Activated CD8-positive, alpha-beta T cell treated with anti-CD3 and anti-CD28 coated beads for 36 hours (primary cell): ENCODE data around the gene RALBP1. TPM values are rescaled to one million over a fixed set of nuclear protein-coding genes. Genes with fewer than 3 reads are reported as not detected.
"Not testable (repeated sequence)": the region's sequence is repeated elsewhere in the genome, so short reads cannot be mapped to it uniquely, and the experiment has no call there.

Source experiments
- ATAC-seq: fragments of 200-7000 bp; cut with Tn5 transposase; one replicate; pipeline ENCODE4 v1.10.0; 2021; ENCODE audit warnings: mild to moderate bottlenecking, moderate library complexity
- CTCF ChIA-PET: fragments of 350-600 bp; sonication (Branson Sonifier 250); formaldehyde crosslinking; loops from one replicate; lab custom pipeline; 2021; ENCODE audit warnings: antibody characterized with exemption; lab: Charles Lee
- POLR2A ChIA-PET: fragments of 350-600 bp; sonication (Branson Sonifier 250); formaldehyde crosslinking; loops from one replicate; lab custom pipeline; 2021; ENCODE audit warnings: antibody characterized with exemption; lab: Charles Lee
- DNase-seq: peaks from one replicate; pipeline ENCODE4 v3.0.0-alpha.2; 2020
- H3K27ac Mint-ChIP-seq: one replicate; pipeline ENCODE4 v1.8.0; 2021; ENCODE audit warnings: mild to moderate bottlenecking, mixed read lengths
- H3K27me3 Mint-ChIP-seq: one replicate; pipeline ENCODE4 v1.8.0; 2021; ENCODE audit warnings: mixed read lengths
- H3K36me3 Mint-ChIP-seq: one replicate; pipeline ENCODE4 v1.8.0; 2021; ENCODE audit warnings: low read depth, mixed read lengths
- H3K4me1 Mint-ChIP-seq: one replicate; pipeline ENCODE4 v1.8.0; 2021; ENCODE audit warnings: low read depth, mixed read lengths
- H3K4me3 Mint-ChIP-seq: one replicate; pipeline ENCODE4 v1.8.0; 2021; ENCODE audit warnings: mild to moderate bottlenecking, moderate library complexity, mixed read lengths
- H3K9me3 Mint-ChIP-seq: one replicate; pipeline ENCODE4 v1.8.0; 2021; ENCODE audit warnings: mixed read lengths
- intact Hi-C: fragments of 100-400 bp; cut with micrococcal nuclease; formaldehyde crosslinking; loops from one replicate; pipeline ENCODE4 v1.10.0; 2022
- total RNA-seq, 2 experiments: library from RNA; stranded (reverse); gene quantifications; one replicate each; pipeline ENCODE4 v1.2.3, GENCODE V29; 2021
- TF ChIP-seq, protein P1 (sequence below): fragments of 200-600 bp; IDR thresholded peaks from one replicate; pipeline ENCODE4 v1.8.0; 2022; ENCODE audit warnings: antibody characterized with exemption, mild to moderate bottlenecking

RALBP1 gene
- total RNA-seq, 2 experiments from 2014 or later, result 47.8 to 50.2 TPM

DNA sequence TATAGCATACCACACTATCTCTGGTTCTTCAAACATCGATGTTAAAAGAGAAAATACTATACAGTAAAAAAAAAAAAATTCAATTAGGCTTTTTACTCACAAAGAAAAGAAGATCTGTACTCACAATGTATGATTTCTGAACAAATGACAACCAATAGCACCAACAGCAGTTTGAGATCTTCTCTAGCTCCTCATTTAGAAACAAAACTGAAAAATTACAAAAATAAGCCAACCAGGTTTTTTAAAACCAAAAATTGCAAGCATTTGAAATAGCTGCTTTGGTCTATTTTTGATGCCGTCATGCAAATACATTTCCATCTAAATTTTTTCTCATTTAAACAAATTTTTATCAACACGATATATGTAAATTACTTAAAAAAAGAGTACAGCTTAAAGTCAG is 34.3 kb upstream of the RALBP1 start:
- Mint-ChIP-seq H3K4me1 (no peaks in the 10 kb centered on the region), H3K27me3 (peaks cover 3% of the 10 kb centered on the region), H3K4me3 (no peak overlapping the region), H3K27ac (no peak overlapping the region), H3K9me3 (no peaks in the 10 kb centered on the region), H3K36me3 (no peaks in the 10 kb centered on the region)
- POLR2A ChIA-PET, result no interaction called here
- DNase-seq (no peak), ATAC-seq (no peak)
- TF ChIP-seq, protein P1, sequence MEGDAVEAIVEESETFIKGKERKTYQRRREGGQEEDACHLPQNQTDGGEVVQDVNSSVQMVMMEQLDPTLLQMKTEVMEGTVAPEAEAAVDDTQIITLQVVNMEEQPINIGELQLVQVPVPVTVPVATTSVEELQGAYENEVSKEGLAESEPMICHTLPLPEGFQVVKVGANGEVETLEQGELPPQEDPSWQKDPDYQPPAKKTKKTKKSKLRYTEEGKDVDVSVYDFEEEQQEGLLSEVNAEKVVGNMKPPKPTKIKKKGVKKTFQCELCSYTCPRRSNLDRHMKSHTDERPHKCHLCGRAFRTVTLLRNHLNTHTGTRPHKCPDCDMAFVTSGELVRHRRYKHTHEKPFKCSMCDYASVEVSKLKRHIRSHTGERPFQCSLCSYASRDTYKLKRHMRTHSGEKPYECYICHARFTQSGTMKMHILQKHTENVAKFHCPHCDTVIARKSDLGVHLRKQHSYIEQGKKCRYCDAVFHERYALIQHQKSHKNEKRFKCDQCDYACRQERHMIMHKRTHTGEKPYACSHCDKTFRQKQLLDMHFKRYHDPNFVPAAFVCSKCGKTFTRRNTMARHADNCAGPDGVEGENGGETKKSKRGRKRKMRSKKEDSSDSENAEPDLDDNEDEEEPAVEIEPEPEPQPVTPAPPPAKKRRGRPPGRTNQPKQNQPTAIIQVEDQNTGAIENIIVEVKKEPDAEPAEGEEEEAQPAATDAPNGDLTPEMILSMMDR, result no peak
- intact Hi-C loops, result no loop called here
- CTCF ChIA-PET, result interaction anchor here (0.9 kb wide), 1 partner anchor 19 kb away, joined by 4 read pairs; no protein-coding TSS in a partner anchor

GRCh38 chr18:9444549-9444948 is 30.8 kb upstream of the RALBP1 start:
- ChIA-PET CTCF (no interaction called here), POLR2A (no interaction called here)
- peaks cover 5% of the 10 kb centered on the region for H3K27me3 Mint-ChIP-seq
- intact Hi-C loops, result no loop called here
- no peak overlapping the region for H3K27ac Mint-ChIP-seq
- ATAC-seq (no peak), DNase-seq (no peak)
- H3K4me1 Mint-ChIP-seq, result no peaks in the 10 kb centered on the region
- peaks cover 9% of the 10 kb centered on the region for H3K9me3 Mint-ChIP-seq
- H3K36me3 Mint-ChIP-seq, result no peaks in the 10 kb centered on the region
- H3K4me3 Mint-ChIP-seq, result no peak overlapping the region
- TF ChIP-seq, protein P1, result no peak

DNA sequence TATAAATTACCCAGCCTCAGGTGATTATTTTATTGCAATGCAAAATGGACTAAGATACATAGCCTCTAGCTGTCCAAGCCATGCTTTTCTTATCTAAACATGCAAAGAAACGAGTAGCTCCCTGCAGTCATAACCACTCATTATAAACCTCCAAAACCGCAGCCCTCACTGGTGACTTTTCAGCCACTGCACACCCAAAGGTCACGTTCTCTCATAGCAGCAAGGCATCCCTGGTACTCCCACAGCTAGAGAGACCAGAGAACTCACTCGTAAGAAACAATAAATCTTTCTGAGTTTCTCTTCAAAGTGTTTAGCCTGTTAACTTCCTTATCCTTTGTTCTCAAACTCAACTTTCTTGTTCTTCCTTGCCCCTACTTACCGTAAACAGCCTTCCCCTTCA is 28.5 kb upstream of the RALBP1 start:
- Mint-ChIP-seq H3K27me3 (peaks cover 11% of the 10 kb centered on the region), H3K9me3 (peaks cover 9% of the 10 kb centered on the region), H3K4me1 (no peaks in the 10 kb centered on the region), H3K36me3 (no peaks in the 10 kb centered on the region), H3K4me3 (no peak overlapping the region), H3K27ac (no peak overlapping the region)
- CTCF ChIA-PET, result no interaction called here
- DNase-seq (no peak), ATAC-seq (no peak)
- TF ChIP-seq, protein P1, result no peak
- intact Hi-C loops, result no loop called here
- POLR2A ChIA-PET, result no interaction called here

DNA sequence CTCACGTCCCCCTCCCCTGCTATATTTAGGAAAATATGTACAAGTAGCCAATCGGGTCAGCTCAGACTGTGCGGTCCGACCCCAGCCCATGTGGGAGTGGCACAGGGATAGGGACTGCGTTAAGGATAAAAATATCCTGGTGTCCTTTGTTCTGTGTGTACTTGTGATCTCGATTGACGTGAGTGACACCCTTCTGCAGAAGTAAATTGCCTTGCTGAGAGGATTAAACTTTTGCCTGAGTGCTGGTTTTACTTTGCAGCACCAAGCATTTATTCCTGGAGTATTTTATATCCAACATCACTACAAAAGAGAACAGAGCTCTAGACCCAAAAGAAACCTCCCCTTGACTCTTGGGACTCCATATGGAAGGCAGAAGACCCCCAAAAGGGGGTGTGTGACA is 28.0 kb upstream of the RALBP1 start:
- Mint-ChIP-seq H3K4me3 (no peak overlapping the region), H3K9me3 (peaks cover 9% of the 10 kb centered on the region), H3K4me1 (no peaks in the 10 kb centered on the region), H3K36me3 (no peaks in the 10 kb centered on the region), H3K27ac (no peak overlapping the region), H3K27me3 (peaks cover 11% of the 10 kb centered on the region)
- ChIA-PET POLR2A (interaction anchor here (0.9 kb wide), 1 partner anchor 88 kb away, joined by 3 read pairs; no protein-coding TSS in a partner anchor), CTCF (no interaction called here)
- ATAC-seq (no peak), DNase-seq (no peak)
- intact Hi-C loops, result no loop called here
- TF ChIP-seq, protein P1, result no peak

GRCh38 chr18:9449600-9450414 is 25.5 kb upstream of the RALBP1 start:
- POLR2A ChIA-PET, result no interaction called here
- peaks cover 9% of the 10 kb centered on the region for H3K9me3 Mint-ChIP-seq
- intact Hi-C loops, result no loop called here
- H3K36me3 Mint-ChIP-seq, result no peaks in the 10 kb centered on the region
- CTCF ChIA-PET, result no interaction called here
- DNase-seq, result no peak
- no peak for ATAC-seq
- TF ChIP-seq, protein P1, result no peak
- H3K27me3 Mint-ChIP-seq, result peaks cover 11% of the 10 kb centered on the region
- H3K4me3 Mint-ChIP-seq, result no peak overlapping the region
- no peaks in the 10 kb centered on the region for H3K4me1 Mint-ChIP-seq
- H3K27ac Mint-ChIP-seq, result no peak overlapping the region

DNA sequence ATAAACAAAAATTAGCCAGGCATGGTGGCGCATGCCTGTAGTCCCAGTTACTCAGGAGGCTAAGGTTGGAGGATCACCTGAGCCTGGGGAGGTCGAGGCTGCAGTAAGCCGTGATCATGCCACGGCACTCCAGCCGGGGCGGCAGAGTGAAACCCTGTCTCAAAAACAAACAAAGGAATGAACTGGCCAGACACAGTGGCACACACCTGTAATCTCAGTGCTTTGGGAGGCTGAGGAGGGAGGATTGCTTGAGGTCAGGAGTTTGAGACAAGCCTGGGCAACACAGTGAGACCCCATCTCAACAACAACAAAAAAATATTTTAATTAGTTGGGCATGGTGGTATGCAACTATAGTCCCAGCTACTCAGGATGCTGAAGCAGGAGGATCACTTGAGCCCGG is 24.4 kb upstream of the RALBP1 start:
- H3K27me3 Mint-ChIP-seq, H3K4me3 Mint-ChIP-seq, DNase-seq, POLR2A ChIA-PET, H3K27ac Mint-ChIP-seq, H3K36me3 Mint-ChIP-seq, ATAC-seq, intact Hi-C loops, H3K4me1 Mint-ChIP-seq: not testable (repeated sequence)
- H3K9me3 Mint-ChIP-seq, result peaks cover 14% of the 10 kb centered on the region
- CTCF ChIA-PET, result interaction anchor here (0.7 kb wide), 1 partner anchor 15 kb away, joined by 3 read pairs; no protein-coding TSS in a partner anchor
